MM.1S (cell line): ENCODE data around the gene SLC44A1.

Experiments
- EZH2 ChIP-seq: fragments of 300-600 bp; sonication (generic); optimal IDR thresholded peaks from 2 replicates; pipeline ENCODE3; 2017; ENCODE audit warnings: low read depth, mild to moderate bottlenecking, antibody characterized with exemption, low read length, mixed read lengths
- TF ChIP-seq, protein P1 (sequence below): fragments of 300-600 bp; sonication (generic); IDR thresholded peaks from 2 replicates; pipeline ENCODE4 v1.5.1; 2016; ENCODE audit warnings: antibody characterized with exemption, low read length, mixed read lengths

DNA sequence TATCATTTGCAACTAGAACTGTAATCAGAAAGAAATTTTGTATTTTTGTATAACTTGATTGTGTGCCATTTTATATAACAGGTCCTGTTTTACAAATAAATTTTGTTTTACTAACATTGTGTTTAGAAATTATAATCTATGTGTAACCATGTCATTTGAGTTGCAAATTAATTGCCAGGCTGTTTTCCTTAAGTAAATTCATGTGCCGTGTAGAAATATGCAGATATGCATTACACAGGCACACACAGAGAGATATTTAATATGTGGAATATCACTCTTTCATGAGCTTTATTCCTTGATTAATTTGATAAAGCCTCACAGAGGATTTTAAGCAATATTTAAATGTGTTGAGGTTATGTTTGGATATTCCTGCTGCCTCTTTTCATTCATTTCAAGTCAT lies 146.8 kb downstream of the SLC44A1 start:
- TF ChIP-seq, protein P1, sequence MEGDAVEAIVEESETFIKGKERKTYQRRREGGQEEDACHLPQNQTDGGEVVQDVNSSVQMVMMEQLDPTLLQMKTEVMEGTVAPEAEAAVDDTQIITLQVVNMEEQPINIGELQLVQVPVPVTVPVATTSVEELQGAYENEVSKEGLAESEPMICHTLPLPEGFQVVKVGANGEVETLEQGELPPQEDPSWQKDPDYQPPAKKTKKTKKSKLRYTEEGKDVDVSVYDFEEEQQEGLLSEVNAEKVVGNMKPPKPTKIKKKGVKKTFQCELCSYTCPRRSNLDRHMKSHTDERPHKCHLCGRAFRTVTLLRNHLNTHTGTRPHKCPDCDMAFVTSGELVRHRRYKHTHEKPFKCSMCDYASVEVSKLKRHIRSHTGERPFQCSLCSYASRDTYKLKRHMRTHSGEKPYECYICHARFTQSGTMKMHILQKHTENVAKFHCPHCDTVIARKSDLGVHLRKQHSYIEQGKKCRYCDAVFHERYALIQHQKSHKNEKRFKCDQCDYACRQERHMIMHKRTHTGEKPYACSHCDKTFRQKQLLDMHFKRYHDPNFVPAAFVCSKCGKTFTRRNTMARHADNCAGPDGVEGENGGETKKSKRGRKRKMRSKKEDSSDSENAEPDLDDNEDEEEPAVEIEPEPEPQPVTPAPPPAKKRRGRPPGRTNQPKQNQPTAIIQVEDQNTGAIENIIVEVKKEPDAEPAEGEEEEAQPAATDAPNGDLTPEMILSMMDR: no peak
- TF ChIP-seq EZH2: no peak
